ENCODE results near the gene ZNF474.

The ZNF474 gene

GRCh38 chr5:122180863-122181548 lies 51.7 kb downstream of the ZNF474 start:
- no peak for DNase-seq (ENCODE audit: low read depth, low spot score)

GRCh38 chr5:122181863-122182262 lies 52.5 kb downstream of the ZNF474 start:
- DNase-seq (ENCODE audit: low read depth, low spot score), result no peak

GRCh38 chr5:122182491-122182921 lies 53.2 kb downstream of the ZNF474 start:
- DNase-seq (ENCODE audit: low read depth, low spot score), result peak; percentile 38

GRCh38 chr5:122183098-122183787 lies 53.9 kb downstream of the ZNF474 start:
- DNase-seq (ENCODE audit: low read depth, low spot score), result no peak

- DNase-seq (ENCODE audit: low read depth, low spot score), result no peak
Measured at GRCh38 chr5:122183788-122184170, 54.4 kb downstream of the ZNF474 start.

- no peak for DNase-seq (ENCODE audit: low read depth, low spot score)
Measured at GRCh38 chr5:122184676-122185255, 55.4 kb downstream of the ZNF474 start.

- no peak for DNase-seq (ENCODE audit: low read depth, low spot score)
Measured at GRCh38 chr5:122187426-122187825, 58.1 kb downstream of the ZNF474 start.

GRCh38 chr5:122190156-122190555 lies 60.8 kb downstream of the ZNF474 start:
- no peak for DNase-seq (ENCODE audit: low read depth, low spot score)

- DNase-seq (ENCODE audit: low read depth, low spot score), result peak; percentile 20
Measured at GRCh38 chr5:122192497-122193496, 63.5 kb downstream of the ZNF474 start.

GRCh38 chr5:122195802-122196394 lies 66.6 kb downstream of the ZNF474 start:
- DNase-seq (ENCODE audit: low read depth, low spot score), result peak; percentile 51

GRCh38 chr5:122199146-122199545 lies 69.8 kb downstream of the ZNF474 start:
- DNase-seq (ENCODE audit: low read depth, low spot score), result no peak

GRCh38 chr5:122200450-122200849 lies 71.1 kb downstream of the ZNF474 start:
- no peak for DNase-seq (ENCODE audit: low read depth, low spot score)

GRCh38 chr5:122200865-122201264 lies 71.5 kb downstream of the ZNF474 start:
- DNase-seq (ENCODE audit: low read depth, low spot score), result no peak

GRCh38 chr5:122201365-122201764 lies 72.0 kb downstream of the ZNF474 start:
- no peak for DNase-seq (ENCODE audit: low read depth, low spot score)

- no peak for DNase-seq (ENCODE audit: low read depth, low spot score)
Measured at GRCh38 chr5:122202952-122203351, 73.6 kb downstream of the ZNF474 start.
